Midbrain (tissue), 1 donor: Measurements from ENCODE around the gene MDH2.
"Not testable (repeated sequence)": the region's sequence is repeated elsewhere in the genome, so short reads cannot be mapped to it uniquely, and the experiment has no call there.

Experiments
- DNase-seq: peaks from one replicate; lab custom pipeline; 2025; lab: John Stamatoyannopoulos, UW

MDH2 gene

GRCh38 chr7:76047305-76047810, 548 bp upstream of the MDH2 start:
- DNase-seq = no peak

DNA sequence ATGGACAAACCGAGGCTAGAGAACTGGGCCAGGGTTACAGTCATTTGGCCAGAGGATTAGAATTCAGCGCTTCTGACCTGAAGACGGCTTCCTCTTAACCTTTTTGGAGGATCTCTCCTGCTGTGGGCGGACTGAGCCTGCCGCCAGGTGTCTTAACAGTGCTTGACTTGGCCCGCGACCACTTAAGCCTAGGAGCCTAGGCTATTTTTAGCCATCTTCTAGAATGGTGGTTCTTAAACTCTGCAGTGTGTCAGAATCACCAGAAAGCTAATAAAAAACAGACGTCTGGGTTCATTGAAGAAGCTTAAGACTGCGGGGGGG, 722 bp downstream of the MDH2 start:
- DNase-seq = no peak

DNA sequence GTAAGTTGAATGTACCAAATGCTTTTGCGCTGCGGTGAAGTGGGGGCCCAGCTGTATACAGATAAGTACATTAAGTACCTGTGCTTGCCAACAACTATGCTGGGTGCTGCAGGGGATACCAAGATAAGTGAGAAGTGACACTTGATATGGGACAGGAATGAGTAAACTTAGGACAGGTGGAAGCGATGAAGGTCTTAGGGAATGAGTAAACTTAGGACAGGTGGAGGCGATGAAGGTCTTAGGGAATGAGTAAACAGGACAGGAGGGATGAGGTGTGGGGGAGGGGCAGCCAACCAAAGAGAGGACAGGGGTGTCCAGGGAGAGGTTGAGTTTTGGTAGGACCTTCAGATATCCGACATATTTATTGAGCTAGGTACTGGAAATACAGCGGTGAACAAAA, 1.4 kb downstream of the MDH2 start:
- DNase-seq = no peak

- DNase-seq = no peak
Measured at GRCh38 chr7:76050545-76050944, 2.6 kb downstream of the MDH2 start.

DNA sequence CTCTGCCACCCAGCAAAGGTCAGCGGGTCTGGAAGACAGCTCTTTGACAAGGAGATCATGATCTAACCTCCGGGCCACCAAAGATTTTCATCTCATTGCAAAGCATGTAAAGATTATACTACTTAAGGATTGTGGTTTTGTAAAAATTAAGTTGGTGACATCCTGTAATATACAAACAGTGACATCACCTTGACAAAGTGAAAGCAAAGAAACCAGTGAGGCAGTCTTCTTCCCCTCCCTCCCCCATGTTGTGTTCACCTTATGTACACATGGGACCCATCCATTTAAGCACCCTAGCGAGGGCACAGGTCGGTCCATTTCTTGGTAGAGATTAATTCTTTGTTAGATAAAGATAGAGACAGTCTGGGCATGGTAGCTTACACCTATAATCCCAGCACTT, 3.9 kb downstream of the MDH2 start:
- DNase-seq = no peak

DNA sequence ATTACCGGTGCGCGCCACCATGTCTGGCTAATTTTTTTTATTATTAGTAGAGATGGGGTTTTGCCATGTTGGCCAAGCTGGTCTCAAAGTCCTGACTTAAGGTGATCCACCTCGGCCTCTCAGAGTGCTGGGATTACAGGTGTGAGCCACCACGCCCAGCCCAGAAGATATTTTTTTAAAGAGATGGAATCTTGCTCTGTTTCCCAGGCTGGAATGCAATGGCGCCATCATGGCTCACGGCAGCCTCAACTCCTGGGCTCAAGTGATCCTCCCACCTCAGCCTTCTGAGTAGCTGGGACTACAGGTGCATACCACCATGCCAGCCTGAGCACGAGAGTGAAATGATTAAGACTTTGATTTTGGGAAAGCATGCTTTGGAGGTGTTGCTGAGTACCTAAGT, 4.8 kb downstream of the MDH2 start:
- DNase-seq = not testable (repeated sequence)

DNA sequence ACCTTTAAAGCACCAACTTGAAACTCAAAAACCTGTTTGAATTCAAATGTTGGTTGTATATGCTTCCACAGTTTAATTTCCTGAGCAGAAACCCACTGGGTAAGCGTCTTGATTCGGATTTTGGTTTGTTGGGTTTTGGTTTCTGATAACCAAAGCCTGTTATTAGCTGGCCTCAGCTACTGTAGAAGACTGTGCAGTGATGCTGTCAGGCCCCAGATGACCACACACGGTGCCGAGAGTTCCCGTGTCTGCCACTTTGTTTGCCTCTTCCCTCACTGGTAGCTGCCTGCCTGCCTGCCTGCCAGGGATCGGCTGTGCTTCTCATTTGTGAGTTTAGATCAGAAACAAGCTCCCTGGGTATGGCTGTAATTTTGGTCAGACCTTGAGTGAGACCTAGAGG, 5.6 kb downstream of the MDH2 start:
- DNase-seq = no peak

GRCh38 chr7:76054123-76055120, 6.5 kb downstream of the MDH2 start:
- peak; percentile 26 for DNase-seq

GRCh38 chr7:76056241-76056640, 8.3 kb downstream of the MDH2 start:
- no peak for DNase-seq

DNA sequence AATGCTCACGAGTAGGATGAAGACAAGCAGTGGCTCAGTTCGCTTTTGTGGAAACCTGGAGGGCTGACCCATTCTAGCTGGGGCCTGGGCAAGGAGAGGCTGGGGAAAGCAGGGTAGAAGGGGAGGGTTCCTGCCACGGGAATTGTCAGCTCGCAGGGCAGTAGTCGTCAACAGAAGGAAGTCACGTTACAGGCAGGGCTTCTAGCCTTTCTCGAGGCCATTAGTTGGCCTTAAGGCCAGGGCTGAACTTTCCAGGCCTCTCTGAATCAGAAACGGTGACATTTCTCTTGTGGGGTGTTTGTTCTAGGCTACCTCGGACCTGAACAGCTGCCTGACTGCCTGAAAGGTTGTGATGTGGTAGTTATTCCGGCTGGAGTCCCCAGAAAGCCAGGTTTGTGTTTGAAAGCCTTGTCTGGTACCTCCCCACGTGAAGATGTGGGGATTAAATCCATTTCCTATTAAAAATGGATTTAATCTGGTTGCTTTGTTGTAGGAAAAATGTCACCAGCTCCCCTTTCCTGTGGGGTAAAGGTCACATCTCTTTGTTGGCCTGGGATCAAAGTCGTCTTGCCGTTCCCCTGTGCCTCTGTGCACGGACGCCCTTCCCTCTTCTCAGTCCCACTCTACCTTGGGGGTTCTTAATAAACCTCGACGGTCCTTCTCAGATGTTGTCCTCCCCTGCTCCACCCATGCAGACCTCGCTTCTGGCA, 9.4 kb downstream of the MDH2 start:
- DNase-seq = no peak

GRCh38 chr7:76057813-76058145, 9.9 kb downstream of the MDH2 start:
- no peak for DNase-seq

DNA sequence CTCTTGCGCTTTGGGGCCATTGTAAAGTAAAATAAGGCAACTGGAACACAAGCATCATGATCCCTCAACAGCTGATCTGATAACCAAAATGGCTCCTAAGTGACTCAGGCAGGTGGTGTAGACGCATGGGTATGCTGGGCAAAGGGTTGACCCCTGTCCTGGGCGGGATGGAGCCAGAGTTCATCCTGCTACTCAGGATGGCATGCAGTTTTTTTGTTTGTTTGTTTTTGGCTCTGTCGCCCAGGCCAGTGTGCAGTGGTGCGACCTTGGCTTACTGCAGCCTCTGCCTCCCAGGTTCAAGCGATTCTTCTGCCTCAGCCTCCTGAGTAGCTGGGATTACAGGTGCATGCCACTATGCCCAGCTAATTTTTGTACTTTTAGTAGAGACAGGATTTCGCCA, 10.8 kb downstream of the MDH2 start:
- DNase-seq = not testable (repeated sequence)

- no peak for DNase-seq
Measured at GRCh38 chr7:76060842-76061241, 12.9 kb downstream of the MDH2 start.

DNA sequence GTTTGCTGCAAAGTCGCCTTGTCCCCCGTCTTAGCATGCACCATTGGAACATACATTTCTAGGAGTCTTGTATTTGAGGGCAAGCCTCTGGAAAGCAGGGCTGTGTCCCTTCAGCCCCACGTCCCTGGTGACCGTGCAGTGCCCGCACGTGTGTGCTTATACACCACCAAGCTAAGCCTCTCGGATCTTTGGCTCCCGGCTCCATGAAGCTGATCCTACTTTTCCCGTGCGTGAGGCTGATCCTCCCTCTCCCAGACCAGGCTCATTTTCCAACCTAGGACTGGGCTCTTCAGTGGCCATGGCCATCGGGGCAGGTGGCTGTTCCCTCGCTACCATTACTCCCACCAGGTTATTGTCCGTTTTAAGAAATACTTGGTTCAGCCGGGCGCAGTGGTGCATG, 14.3 kb downstream of the MDH2 start:
- no peak for DNase-seq

- no peak for DNase-seq
Measured at GRCh38 chr7:76063114-76063513, 15.2 kb downstream of the MDH2 start.

GRCh38 chr7:76063525-76063924, 15.6 kb downstream of the MDH2 start:
- DNase-seq = no peak

DNA sequence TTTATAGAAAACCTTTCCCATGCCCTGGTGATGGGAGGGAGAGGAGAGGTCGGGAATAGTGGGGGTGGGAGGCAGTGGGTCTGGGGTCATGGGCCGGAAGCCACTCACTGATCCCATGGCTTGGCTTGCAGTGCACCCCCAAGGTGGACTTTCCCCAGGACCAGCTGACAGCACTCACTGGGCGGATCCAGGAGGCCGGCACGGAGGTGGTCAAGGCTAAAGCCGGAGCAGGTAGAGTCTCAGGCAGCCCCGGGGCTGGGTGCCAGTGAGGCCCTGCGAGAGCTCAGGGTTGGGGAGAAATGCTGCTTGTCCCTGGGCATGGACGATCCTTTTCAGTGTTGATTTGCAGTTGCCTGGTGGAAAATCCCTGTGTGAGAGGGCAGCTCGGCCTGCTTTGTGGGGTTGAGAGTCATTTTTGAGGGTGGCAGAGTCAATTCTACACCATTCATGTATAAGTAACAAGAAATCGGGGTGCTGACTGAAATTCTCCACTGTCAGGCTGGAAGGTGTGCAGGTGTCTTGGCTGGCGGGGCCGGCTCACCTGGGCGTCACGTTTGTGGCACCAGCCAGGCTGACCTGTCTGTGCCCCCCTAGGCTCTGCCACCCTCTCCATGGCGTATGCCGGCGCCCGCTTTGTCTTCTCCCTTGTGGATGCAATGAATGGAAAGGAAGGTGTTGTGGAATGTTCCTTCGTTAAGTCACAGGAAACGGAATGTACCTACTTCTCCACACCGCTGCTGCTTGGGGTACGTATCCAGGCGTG, 16.5 kb downstream of the MDH2 start:
- DNase-seq = no peak

DNA sequence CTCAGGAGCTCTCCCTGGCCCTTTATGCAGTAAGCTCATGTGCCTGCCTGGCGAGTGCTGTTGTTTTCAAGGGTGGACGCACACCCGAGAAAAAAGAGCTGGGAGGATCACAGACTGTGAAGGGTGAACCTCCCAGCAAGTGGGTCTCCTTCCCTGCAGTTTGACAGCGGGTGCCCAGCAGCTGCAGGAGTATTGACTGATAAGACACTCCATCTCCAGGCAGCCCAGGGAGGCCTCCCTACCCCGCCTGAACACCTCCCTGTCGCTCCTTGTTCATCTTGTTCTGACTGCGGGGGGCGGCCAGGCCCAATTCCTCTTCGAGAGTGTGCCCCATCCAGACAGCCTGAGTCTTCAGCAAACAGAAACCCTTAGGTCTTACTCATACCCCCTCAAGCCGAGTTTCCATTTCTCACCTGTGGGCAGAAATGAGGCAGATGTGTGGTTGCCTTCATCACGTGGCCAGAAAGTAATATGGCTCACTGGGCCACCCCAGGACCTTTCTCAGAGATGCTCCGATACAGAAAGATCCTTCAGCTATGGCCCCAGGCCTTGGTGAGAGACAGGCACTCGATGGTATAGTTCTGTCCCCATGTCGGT, 17.2 kb downstream of the MDH2 start:
- DNase-seq = no peak

DNA sequence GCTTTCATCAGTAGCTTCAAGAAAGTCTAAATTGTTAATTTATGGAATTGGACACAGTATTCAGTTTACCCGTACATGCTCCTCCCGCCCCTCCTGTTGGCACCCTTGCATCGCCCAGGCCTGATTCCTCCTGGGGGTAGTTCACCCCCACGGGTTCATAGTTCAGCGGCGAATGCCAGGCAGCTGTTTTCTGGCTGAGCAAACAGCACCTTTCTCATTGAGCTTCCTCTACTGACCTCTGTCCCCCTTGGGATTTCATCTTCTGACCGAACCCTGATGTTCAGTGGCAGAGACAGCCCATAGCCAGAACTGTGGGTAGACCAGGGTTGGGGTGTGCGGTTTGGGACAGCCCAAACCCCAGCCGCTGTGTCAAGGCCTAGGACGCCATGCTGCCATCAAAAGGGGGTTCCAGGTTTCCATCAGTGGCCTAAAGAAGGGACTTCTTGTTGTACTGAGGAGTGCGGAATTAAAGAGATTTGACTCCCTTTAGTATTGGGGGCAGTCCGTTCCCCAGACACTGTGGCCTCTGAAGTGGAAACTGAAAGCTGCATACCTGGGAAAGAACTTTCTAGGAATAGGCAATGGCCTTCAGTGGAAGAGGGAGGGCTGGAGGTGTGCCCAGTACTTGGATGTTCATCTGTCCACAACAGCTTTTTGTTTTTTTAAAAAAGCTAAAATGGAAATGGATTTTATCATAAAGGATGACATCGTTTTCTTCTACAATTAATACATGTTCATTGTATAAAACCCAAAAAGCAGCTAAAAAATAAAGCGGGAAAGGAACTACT, 19.0 kb downstream of the MDH2 start:
- no peak for DNase-seq

GRCh38 chr7:76069238-76069638, 21.3 kb downstream of the MDH2 start:
- DNase-seq = peak; percentile 3
